Uterus (tissue), 2 donors: ENCODE data around the gene UBE4A.
"Not testable (repeated sequence)": the region's sequence is repeated elsewhere in the genome, so short reads cannot be mapped to it uniquely, and the experiment has no call there.

ENCODE experiments used
- POLR2A ChIP-seq, 2 donors: fragments of 450-650 bp; IDR thresholded peaks; one replicate each; pipeline ENCODE4 v1.6.1; 2016; ENCODE audit warnings: antibody characterized with exemption in 2 of 2, mild to moderate bottlenecking in 1 of 2, moderate library complexity in 1 of 2
- TF ChIP-seq, protein P1 (sequence below), 4 experiments: fragments of 200-600 bp in 2 of 4; fragments of 450-650 bp in 2 of 4; sonication (generic) in 2 of 4; IDR thresholded peaks; one replicate each; pipeline ENCODE4 v1.5.1; 2016 to 2019; ENCODE audit warnings: antibody characterized with exemption in 4 of 4, mild to moderate bottlenecking in 2 of 4, moderate library complexity in 1 of 4

DNA sequence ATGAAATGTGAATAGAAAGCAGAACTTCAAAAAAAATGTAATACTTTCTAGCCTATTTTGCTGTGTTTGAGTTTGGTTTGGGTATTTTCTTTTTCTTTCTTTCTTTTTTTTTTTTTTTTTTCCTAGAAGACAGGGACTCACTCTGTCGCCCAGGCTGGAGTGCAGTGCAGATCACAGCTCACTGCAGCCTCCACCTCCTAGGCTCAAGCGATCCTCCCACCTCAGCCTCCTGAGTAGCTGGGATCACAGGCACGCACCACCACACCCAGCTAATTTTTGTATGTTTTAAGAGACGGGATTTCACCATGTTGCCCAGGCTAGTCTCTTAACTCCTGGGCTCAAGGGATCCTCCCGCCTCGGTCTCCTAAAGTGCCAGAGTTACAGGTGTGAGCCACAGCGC lies 43.2 kb downstream of the UBE4A start:
- TF ChIP-seq, protein P1, sequence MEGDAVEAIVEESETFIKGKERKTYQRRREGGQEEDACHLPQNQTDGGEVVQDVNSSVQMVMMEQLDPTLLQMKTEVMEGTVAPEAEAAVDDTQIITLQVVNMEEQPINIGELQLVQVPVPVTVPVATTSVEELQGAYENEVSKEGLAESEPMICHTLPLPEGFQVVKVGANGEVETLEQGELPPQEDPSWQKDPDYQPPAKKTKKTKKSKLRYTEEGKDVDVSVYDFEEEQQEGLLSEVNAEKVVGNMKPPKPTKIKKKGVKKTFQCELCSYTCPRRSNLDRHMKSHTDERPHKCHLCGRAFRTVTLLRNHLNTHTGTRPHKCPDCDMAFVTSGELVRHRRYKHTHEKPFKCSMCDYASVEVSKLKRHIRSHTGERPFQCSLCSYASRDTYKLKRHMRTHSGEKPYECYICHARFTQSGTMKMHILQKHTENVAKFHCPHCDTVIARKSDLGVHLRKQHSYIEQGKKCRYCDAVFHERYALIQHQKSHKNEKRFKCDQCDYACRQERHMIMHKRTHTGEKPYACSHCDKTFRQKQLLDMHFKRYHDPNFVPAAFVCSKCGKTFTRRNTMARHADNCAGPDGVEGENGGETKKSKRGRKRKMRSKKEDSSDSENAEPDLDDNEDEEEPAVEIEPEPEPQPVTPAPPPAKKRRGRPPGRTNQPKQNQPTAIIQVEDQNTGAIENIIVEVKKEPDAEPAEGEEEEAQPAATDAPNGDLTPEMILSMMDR (IDR thresholded peaks at IDR 0.05) = not testable (repeated sequence)
- TF ChIP-seq POLR2A (IDR thresholded peaks at IDR 0.05) = not testable (repeated sequence)
